Muscle layer of colon (tissue), 2 donors: ENCODE results near the gene STAT5A.
"Not testable (repeated sequence)": the region's sequence is repeated elsewhere in the genome, so short reads cannot be mapped to it uniquely, and the experiment has no call there.

Experiments
- H3K27ac ChIP-seq: one replicate; pipeline ENCODE4 v1.7.0; 2013; ENCODE audit warnings: low read depth, mild to moderate bottlenecking, low read length, moderate library complexity
- H3K27me3 ChIP-seq, 2 donors: one replicate each; pipeline ENCODE4 v1.7.0; 2013; ENCODE audit warnings: low read length in 2 of 2, mild to moderate bottlenecking in 2 of 2; ENCODE audit not compliant: insufficient read depth in 2 of 2, control insufficient read depth in 1 of 2
- H3K36me3 ChIP-seq: one replicate; pipeline ENCODE4 v1.7.0; 2013; ENCODE audit warnings: mild to moderate bottlenecking, low read length; ENCODE audit not compliant: insufficient read depth
- H3K4me1 ChIP-seq: one replicate; pipeline ENCODE4 v1.7.0; 2013; ENCODE audit warnings: mild to moderate bottlenecking, low read length; ENCODE audit not compliant: insufficient read depth
- H3K4me3 ChIP-seq, 2 donors: one replicate each; pipeline ENCODE4 v1.7.0; 2013; ENCODE audit warnings: low read length in 2 of 2, low read depth in 1 of 2, mild to moderate bottlenecking in 1 of 2, moderate library complexity in 1 of 2
- H3K9ac ChIP-seq: one replicate; pipeline ENCODE4 v1.7.0; 2013; ENCODE audit warnings: low read length
- H3K9me3 ChIP-seq: one replicate; pipeline ENCODE4 v1.7.0; 2013; ENCODE audit warnings: mild to moderate bottlenecking, low read length
- donor health status: abdominal sarcoma.
- donor health status: Adenocarcinoma of cecum.

Gene STAT5A

DNA sequence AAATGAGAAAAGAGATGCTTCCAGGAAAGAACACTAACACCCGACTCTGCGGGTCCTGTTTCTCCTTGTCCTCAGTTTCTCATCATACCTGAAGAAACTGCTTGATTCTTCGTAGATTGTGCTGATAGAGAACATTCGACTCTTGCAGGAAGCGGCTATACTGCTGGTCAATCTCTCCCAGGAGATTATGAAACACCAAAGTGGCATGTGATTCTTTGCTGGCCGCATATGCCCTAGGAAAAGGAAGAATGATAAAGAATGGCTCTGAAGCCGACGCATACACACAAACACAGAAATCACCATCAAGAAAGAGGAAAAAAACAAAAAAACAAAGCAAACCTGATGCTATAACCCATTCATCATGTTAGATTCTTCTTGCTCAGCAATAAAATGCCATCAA lies 58.2 kb downstream of the STAT5A start:
- no peaks in the 10 kb centered on the region for H3K27me3 ChIP-seq
- no peak overlapping the region for H3K4me3 ChIP-seq
- H3K27ac ChIP-seq = no peak overlapping the region

DNA sequence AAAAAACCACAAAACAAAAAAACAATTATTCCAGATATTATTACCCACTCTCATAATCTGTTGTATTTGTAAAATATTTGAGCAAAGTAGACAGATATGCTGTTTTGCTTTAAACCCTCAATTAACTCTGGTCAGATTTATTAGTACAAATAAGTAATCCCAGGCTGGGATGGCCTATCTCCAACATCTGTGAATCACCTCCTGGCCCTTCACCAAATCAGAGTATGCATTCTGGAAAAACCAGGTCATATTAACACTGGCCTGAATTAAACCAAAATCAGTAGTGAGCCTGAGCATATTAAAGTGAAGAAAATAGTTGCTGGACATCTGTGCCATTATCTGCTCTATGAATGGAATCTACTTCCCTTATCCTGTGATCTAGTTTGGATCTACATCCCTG lies 58.9 kb downstream of the STAT5A start:
- Histone ChIP-seq H3K36me3 (peaks cover 37% of the 10 kb centered on the region), H3K27ac (no peak overlapping the region), H3K27me3 (no peaks in the 10 kb centered on the region), H3K4me1 (peaks cover 25% of the 10 kb centered on the region), H3K9ac (no peak overlapping the region), H3K4me3 (no peak overlapping the region), H3K9me3 (no peaks in the 10 kb centered on the region)

More for the DNA sequence above, 58.2 kb downstream of the STAT5A start:
- Histone ChIP-seq H3K4me1 (peaks cover 25% of the 10 kb centered on the region), H3K9me3 (no peaks in the 10 kb centered on the region), H3K36me3 (peaks cover 44% of the 10 kb centered on the region), H3K9ac (no peak overlapping the region)

DNA sequence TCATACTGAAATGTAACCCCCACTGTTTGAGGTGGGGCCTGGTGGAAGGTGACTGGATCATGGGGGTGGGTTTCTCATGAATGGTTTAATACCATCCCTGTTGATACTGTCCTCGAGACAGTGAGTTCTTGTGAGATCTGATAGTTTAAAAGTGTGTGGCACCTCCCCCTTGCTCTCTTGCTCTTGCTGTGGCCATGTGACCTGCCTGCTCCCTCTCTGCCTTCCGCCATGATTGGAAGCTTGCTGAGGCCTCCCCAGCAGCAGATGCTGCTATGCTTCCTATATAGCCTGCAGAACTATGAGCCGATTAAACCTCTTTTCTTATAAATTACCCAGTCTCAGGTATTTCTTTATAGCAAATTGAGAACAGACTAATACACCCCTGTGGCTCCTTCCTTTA lies 59.3 kb downstream of the STAT5A start:
- no peaks in the 10 kb centered on the region for H3K9me3 ChIP-seq
- H3K4me1 ChIP-seq = peaks cover 25% of the 10 kb centered on the region
- no peak overlapping the region for H3K27ac ChIP-seq

DNA sequence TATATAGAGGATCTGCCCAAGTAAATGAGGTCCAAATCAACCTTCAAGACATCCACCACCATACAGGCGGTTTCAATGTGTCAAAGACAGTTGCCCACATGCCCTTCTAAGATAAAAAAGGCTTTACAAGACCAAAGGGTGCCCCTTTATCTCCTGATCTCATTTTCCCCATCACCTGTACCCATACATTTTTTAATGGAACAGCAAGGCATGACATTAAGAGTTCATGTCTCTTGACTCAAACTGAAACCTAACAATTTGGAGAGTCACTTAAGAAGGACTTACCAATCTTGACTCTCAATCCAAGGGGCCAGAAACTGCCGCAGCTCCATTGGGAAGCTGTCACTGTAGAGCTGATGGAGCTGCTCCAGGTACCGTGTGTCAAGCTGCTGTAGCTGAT lies 59.8 kb downstream of the STAT5A start:
- Histone ChIP-seq H3K9me3 (no peaks in the 10 kb centered on the region), H3K27me3 (no peaks in the 10 kb centered on the region), H3K36me3 (peaks cover 31% of the 10 kb centered on the region), H3K9ac (no peak overlapping the region), H3K4me1 (peaks cover 25% of the 10 kb centered on the region), H3K4me3 (no peak overlapping the region), H3K27ac (no peak overlapping the region)

More for the DNA sequence above, 59.3 kb downstream of the STAT5A start:
- Histone ChIP-seq H3K27me3 (no peaks in the 10 kb centered on the region), H3K9ac (no peak overlapping the region), H3K4me3 (no peak overlapping the region), H3K36me3 (peaks cover 35% of the 10 kb centered on the region)

DNA sequence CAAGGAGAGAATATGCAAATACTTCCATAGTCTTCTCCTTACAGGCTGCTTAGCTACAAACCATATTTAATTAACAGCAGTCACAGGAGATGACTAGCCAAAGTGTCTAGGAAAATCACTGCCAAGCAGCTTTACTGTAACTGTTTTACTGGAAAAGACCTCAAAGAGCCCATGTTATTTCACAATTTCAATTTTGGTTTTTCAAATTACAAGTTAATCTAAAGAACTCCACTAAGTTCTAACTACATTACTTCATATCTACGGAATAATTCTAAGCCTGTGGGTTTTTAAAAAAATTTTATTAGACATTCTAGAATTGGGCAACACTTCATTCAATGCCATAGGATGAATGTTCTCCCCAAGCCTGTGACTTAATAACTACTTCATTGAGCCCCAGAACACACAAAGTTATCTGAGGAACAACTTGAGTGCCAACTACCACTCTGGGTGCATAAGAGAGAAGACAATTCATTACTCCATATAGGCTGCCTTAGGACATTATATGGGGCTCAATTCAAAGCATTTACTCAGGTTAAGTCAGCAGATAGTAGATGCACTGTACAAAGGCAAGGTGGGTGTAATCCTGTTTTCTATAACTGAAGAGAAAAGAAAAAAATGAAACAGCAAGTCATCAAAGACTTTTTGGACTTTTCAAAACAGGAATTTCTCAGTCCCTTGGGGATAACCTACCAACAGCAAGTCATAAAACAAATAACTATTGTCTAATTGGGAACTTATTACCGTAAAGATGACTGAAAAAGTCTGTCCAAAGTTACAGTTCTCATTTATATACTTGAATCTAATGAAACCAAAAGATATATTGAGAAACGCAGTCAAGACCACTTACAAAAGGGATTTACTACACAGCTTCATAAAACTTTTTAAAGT lies 66.9 kb downstream of the STAT5A start:
- Histone ChIP-seq H3K4me3 (no peak overlapping the region), H3K36me3 (no peaks in the 10 kb centered on the region), H3K9me3 (no peaks in the 10 kb centered on the region), H3K27ac (no peak overlapping the region), H3K27me3 (no peaks in the 10 kb centered on the region), H3K9ac (no peak overlapping the region), H3K4me1 (peaks cover 15% of the 10 kb centered on the region)

DNA sequence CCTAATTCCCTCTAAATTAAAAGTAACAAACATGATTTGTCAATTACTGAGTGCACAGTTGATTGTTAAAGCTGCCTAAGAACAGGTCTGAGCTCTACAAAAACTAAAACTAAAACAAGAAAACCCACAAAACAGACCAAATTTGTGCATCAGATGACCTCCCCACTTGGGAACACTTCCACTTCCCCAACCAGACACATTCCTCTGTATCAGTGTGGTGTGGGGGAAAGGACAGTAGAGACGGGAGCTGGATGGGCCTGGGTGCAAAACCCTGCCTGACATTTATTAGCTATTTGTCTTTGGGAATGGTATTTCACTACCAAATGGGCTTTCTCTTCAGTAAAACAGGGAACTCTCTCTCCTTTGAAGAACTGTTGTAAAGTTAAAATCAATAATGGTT lies 70.1 kb downstream of the STAT5A start:
- H3K4me1 ChIP-seq = peaks cover 27% of the 10 kb centered on the region
- H3K27me3 ChIP-seq = no peaks in the 10 kb centered on the region
- H3K9ac ChIP-seq = no peak overlapping the region
- H3K4me3 ChIP-seq = no peak overlapping the region
- H3K9me3 ChIP-seq = no peaks in the 10 kb centered on the region
- no peak overlapping the region for H3K27ac ChIP-seq
- H3K36me3 ChIP-seq = no peaks in the 10 kb centered on the region

DNA sequence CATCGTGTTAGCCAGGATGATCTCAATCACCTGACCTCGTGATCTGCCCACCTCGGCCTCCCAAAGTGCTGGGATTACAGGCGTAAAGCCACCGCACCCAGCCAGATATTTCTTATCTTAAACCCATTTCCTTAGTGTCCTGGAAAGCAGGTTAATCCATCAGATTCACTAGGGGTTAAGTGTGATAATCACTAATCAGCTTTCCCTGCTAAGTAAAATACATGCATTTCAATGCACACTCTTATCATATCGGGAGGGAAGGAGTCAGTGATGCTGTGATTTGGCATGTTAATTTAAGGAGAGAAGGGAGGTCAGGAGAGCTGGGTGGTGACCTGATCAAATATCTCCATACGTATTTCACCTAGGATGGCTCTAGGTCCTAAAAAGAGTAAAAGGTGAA lies 70.8 kb downstream of the STAT5A start:
- Histone ChIP-seq H3K27ac (no peak overlapping the region), H3K4me1 (peaks cover 31% of the 10 kb centered on the region), H3K36me3 (no peaks in the 10 kb centered on the region), H3K9ac (no peak overlapping the region), H3K9me3 (no peaks in the 10 kb centered on the region), H3K4me3 (no peak overlapping the region), H3K27me3 (no peaks in the 10 kb centered on the region)

DNA sequence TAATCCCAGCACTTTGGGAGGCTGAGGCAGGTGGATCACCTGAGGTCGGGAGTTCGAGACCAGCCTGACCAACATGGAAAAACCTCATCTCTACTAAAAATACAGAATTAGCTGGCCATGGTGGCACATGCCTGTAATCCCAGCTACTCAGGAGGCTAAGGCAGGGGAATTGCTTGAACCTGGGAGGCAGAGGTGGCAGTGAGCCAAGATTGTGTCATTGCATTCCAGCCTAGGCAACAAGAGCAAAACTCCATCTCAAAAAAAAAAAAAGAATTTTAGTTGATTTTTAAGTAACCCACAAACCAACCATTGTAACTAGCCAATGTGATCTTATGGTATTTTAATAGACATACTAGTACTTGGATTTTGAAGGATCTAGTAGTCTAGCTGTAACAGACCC lies 72.1 kb downstream of the STAT5A start:
- H3K9me3 ChIP-seq, H3K27me3 ChIP-seq, H3K36me3 ChIP-seq, H3K27ac ChIP-seq, H3K9ac ChIP-seq, H3K4me3 ChIP-seq: not testable (repeated sequence)
- peaks cover 33% of the 10 kb centered on the region for H3K4me1 ChIP-seq
